ENCODE measurements around the gene PRKCA. TPM values are rescaled to one million over a fixed set of nuclear protein-coding genes. Genes with fewer than 3 reads are reported as not detected.

The PRKCA gene
- total RNA-seq, 2 donors from 2014 or later, result 8.3 to 26.5 TPM

DNA sequence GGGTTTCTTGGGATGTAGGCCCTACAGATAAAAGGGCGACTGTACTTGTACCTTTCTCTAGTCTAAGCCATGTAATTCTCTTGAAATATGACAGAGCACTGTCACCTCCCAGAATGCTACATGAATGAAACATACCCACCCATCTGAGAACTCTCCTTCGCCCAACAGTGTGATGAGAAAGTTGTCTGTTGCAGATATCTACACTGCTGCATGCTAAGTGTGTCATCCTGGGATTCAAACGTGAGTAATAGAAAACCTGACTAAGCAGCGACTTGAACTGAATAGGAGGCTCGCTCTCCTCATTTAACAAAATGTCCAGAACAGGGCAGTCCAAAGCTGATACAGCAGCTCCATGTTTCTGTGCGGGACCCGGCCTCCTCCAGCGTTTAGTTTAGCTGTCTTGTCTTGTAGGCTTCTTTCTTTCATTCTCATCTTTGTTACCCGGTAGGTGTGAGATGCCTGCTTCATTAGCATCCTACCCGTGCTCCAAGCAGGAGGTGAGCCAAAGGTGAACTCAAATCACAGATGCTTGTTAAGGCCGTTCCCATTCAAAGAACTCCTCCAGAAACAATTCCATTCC is 211.9 kb downstream of the PRKCA start:
- no peak for DNase-seq (ENCODE audit: low spot score)
- WGBS, result 74% methylated on average over 11 of the region's 11 CpGs
- TF ChIP-seq, protein P1, sequence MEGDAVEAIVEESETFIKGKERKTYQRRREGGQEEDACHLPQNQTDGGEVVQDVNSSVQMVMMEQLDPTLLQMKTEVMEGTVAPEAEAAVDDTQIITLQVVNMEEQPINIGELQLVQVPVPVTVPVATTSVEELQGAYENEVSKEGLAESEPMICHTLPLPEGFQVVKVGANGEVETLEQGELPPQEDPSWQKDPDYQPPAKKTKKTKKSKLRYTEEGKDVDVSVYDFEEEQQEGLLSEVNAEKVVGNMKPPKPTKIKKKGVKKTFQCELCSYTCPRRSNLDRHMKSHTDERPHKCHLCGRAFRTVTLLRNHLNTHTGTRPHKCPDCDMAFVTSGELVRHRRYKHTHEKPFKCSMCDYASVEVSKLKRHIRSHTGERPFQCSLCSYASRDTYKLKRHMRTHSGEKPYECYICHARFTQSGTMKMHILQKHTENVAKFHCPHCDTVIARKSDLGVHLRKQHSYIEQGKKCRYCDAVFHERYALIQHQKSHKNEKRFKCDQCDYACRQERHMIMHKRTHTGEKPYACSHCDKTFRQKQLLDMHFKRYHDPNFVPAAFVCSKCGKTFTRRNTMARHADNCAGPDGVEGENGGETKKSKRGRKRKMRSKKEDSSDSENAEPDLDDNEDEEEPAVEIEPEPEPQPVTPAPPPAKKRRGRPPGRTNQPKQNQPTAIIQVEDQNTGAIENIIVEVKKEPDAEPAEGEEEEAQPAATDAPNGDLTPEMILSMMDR (IDR thresholded peaks at IDR 0.05), result no peak
- TF ChIP-seq POLR2AphosphoS5 (IDR thresholded peaks at IDR 0.05) (no peak), POLR2A (IDR thresholded peaks at IDR 0.05) (no peak)
- H3K9me3 ChIP-seq, result no peaks in the 10 kb centered on the region
- H3K36me3 ChIP-seq, result no peaks in the 10 kb centered on the region
- H3K27ac ChIP-seq, result no peak overlapping the region
- intact Hi-C loops (cut with DNase I), result no loop called here
- peaks cover 5% of the 10 kb centered on the region for H3K4me1 ChIP-seq (replicated peaks)
- no peak overlapping the region for H3K4me3 ChIP-seq
- no peaks in the 10 kb centered on the region for H3K27me3 ChIP-seq (replicated peaks; ENCODE audit: insufficient read depth)

DNA sequence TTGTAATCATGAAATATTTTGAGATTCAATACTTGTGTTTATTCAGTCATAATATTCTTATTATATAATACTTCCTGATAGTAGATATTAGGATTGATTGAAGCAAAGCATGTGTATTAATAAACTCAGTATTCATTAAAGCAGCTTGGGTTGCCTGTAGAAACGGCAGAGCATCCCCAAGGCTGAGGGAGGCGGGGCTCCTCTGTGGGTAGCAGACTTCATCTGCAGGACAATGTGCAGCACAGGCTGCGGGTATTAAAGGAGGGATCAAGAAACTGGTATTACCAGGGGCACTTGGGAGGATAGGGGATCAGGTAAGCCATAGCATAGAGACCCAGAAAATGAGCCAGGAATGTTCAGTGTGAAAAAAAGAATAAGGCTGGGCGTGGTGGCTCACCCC is 213.6 kb downstream of the PRKCA start:
- no peak overlapping the region for H3K4me3 ChIP-seq
- H3K27me3 ChIP-seq (replicated peaks; ENCODE audit: insufficient read depth), result no peaks in the 10 kb centered on the region
- 92% methylated on average over 4 of the region's 4 CpGs for WGBS
- TF ChIP-seq, protein P1 (IDR thresholded peaks at IDR 0.05), result no peak
- TF ChIP-seq POLR2AphosphoS5 (IDR thresholded peaks at IDR 0.05) (no peak), POLR2A (IDR thresholded peaks at IDR 0.05) (no peak)
- no peak for DNase-seq (ENCODE audit: low spot score)
- no peak overlapping the region for H3K27ac ChIP-seq
- H3K9me3 ChIP-seq, result no peaks in the 10 kb centered on the region
- peaks cover 4% of the 10 kb centered on the region for H3K4me1 ChIP-seq (replicated peaks)
- H3K36me3 ChIP-seq, result no peaks in the 10 kb centered on the region
- intact Hi-C loops (cut with DNase I), result loop anchor here (5.0 kb wide), 1 partner anchor 214 kb away; the partner anchor contains the start of gene PRKCA

DNA sequence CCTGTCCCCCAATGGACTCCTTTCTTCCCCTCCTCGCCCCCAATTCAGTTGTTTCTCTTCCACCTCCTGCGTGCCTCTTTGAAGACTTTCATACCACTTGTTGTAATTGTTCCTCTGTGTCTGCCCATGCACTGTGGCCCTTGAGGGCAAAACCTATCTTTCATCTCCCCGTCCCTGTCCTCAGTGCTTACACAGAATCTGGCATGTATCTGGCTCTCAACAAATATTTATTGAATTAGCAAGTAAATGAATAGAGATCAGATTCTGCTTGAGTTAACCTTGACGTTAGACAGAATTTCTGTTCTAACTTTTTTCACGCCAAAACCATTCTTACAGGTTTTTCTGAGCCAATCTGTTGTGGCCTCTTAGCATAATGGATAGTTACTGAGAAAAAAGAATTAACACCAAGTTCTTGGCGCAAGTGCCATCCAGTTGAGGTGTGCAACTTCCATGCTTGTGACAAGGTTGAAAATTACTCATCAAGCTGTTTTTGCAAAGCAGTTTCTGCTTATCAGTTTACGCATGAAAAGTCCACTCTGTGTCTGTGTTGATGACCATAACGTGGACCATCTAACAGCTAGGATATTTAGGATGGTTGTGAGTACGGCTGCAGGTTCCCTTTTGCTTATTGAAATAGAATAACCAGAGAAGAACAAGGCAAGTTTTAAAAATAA is 215.1 kb downstream of the PRKCA start:
- 56% methylated on average over 9 of the region's 9 CpGs for WGBS
- TF ChIP-seq POLR2AphosphoS5 (IDR thresholded peaks at IDR 0.05) (no peak), POLR2A (IDR thresholded peaks at IDR 0.05) (no peak)
- TF ChIP-seq, protein P1 (IDR thresholded peaks at IDR 0.05), result no peak

DNA sequence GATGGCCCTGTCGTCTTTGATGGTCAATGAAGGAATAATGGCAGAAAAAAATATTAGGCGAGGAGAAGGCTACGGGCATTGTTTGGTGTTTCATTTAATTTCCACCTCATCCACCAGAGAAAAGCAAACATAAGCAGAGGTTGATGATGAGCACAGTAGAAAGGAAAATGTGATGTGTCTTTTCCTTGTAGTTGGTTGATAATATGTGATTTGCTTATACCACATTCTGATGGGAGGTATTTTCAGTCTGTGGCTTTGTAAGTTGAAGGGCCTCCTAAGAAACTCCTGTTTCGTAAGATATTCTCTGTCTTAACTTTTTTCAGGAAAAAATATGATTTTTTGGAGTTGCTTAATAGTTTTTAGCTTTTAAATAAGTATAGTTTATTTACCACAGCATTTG is 215.7 kb downstream of the PRKCA start:
- TF ChIP-seq, protein P1 (IDR thresholded peaks at IDR 0.05), result no peak
- TF ChIP-seq POLR2A (IDR thresholded peaks at IDR 0.05), result no peak
- no peak for TF ChIP-seq POLR2AphosphoS5 (IDR thresholded peaks at IDR 0.05)

More for the DNA sequence above, 215.1 kb downstream of the PRKCA start:
- Histone ChIP-seq H3K4me1 (replicated peaks) (peaks cover 4% of the 10 kb centered on the region), H3K27me3 (replicated peaks; ENCODE audit: insufficient read depth) (no peaks in the 10 kb centered on the region), H3K27ac (no peak overlapping the region), H3K36me3 (no peaks in the 10 kb centered on the region), H3K4me3 (no peak overlapping the region), H3K9me3 (no peaks in the 10 kb centered on the region)
- no peak for DNase-seq (ENCODE audit: low spot score)
- intact Hi-C loops (cut with DNase I), result loop anchor here (5.0 kb wide), 1 partner anchor 215 kb away; the partner anchor contains the start of gene PRKCA

More for the DNA sequence above, 215.7 kb downstream of the PRKCA start:
- no peaks in the 10 kb centered on the region for H3K36me3 ChIP-seq
- DNase-seq (ENCODE audit: low spot score), result no peak
- H3K27ac ChIP-seq, result no peak overlapping the region
- peaks cover 4% of the 10 kb centered on the region for H3K4me1 ChIP-seq (replicated peaks)
- no peaks in the 10 kb centered on the region for H3K27me3 ChIP-seq (replicated peaks; ENCODE audit: insufficient read depth)
- intact Hi-C loops (cut with DNase I), result loop anchor here (5.0 kb wide), 1 partner anchor 216 kb away; the partner anchor contains the start of gene PRKCA
- H3K9me3 ChIP-seq, result no peaks in the 10 kb centered on the region
- H3K4me3 ChIP-seq, result no peak overlapping the region
- WGBS, result 79% methylated on average over 4 of the region's 4 CpGs

Data from prostate gland (tissue), 2 donors.